Fibroblast of lung (primary cell): ENCODE results near the gene ETV1. TPM values are rescaled to one million over a fixed set of nuclear protein-coding genes. Genes with fewer than 3 reads are reported as not detected.

Source experiments
- DNase-seq, 2 donors: peaks; one replicate each; pipeline versions ENCODE4 v3.0.0 to v3.0.0-alpha.2; 2010; ENCODE audit warnings: low read depth in 2 of 2
- H2AFZ ChIP-seq: 2 replicates; pipeline ENCODE4 v1.5.1; 2012; ENCODE audit warnings: low read length, control low read depth, inconsistent platforms
- H3K27ac ChIP-seq: 2 replicates; pipeline ENCODE4 v1.5.1; 2011; ENCODE audit warnings: low read length, control low read depth; ENCODE audit not compliant: insufficient read depth
- H3K27me3 ChIP-seq: 2 replicates; pipeline ENCODE4 v1.5.1; 2011; ENCODE audit warnings: mild to moderate bottlenecking, low read length; ENCODE audit not compliant: control insufficient read depth, insufficient read depth
- H3K36me3 ChIP-seq: 2 replicates; pipeline ENCODE4 v1.5.1; 2011; ENCODE audit warnings: low read length; ENCODE audit not compliant: control insufficient read depth, insufficient read depth
- H3K4me1 ChIP-seq: 2 replicates; pipeline ENCODE4 v1.5.1; 2011; ENCODE audit warnings: low read length; ENCODE audit not compliant: control insufficient read depth, insufficient read depth; ENCODE audit errors: extremely low read depth
- H3K4me2 ChIP-seq: 2 replicates; pipeline ENCODE4 v1.5.1; 2011; ENCODE audit warnings: low read length, control low read depth; ENCODE audit not compliant: insufficient read depth; ENCODE audit errors: extremely low read depth
- H3K4me3 ChIP-seq, 4 experiments: fragments of 200-600 bp in 1 of 4; sonication (generic) in 1 of 4; replicated peaks in 1 of 4; 2 replicates each; pipeline ENCODE4 v1.5.1; 2011 to 2016; ENCODE audit warnings: low read length in 4 of 4, low read depth in 3 of 4, mild to moderate bottlenecking in 3 of 4, control low read depth in 2 of 4, inconsistent platforms in 1 of 4, mixed read lengths in 1 of 4; ENCODE audit not compliant: insufficient read depth in 1 of 4; ENCODE audit errors: control extremely low read depth in 1 of 4
- H3K79me2 ChIP-seq: 2 replicates; pipeline ENCODE4 v1.5.1; 2012; ENCODE audit warnings: mild to moderate bottlenecking, low read length, inconsistent platforms; ENCODE audit not compliant: control insufficient read depth, insufficient read depth
- H3K9ac ChIP-seq: 2 replicates; pipeline ENCODE4 v1.5.1; 2011; ENCODE audit warnings: mild to moderate bottlenecking, low read length, control low read depth; ENCODE audit not compliant: insufficient read depth
- H3K9me3 ChIP-seq: 2 replicates; pipeline ENCODE4 v1.5.1; 2012; ENCODE audit warnings: low read depth, low read length; ENCODE audit not compliant: control insufficient read depth, insufficient read depth
- H4K20me1 ChIP-seq: 2 replicates; pipeline ENCODE4 v1.5.1; 2011; ENCODE audit warnings: low read length; ENCODE audit not compliant: control insufficient read depth, insufficient read depth; ENCODE audit errors: extremely low read depth
- EZH2 ChIP-seq: IDR thresholded peaks from 2 replicates; pipeline ENCODE4 v1.5.1; 2012; ENCODE audit warnings: low read length, control low read depth, mild to moderate bottlenecking; ENCODE audit errors: missing control alignments
- polyA plus RNA-seq, 2 donors: library from polyadenylated mRNA; depleted of rRNA in 1 of 2; stranded (reverse) in 1 of 2; unstranded in 1 of 2; fragments of >200 nt; gene quantifications; 2 replicates each; pipeline ENCODE4 v1.2.1, GENCODE V29; 2011 to 2012; ENCODE audit warnings: missing spikeins in 1 of 2
- total RNA-seq: library from RNA; depleted of rRNA; stranded (reverse); fragments of >200 nt; gene quantifications from 2 replicates; pipeline ENCODE4 v1.2.1, GENCODE V29; 2014
- TF ChIP-seq, protein P1 (sequence below), 2 donors: IDR thresholded peaks in 1 of 2; conservative IDR thresholded peaks in 1 of 2; 1 replicate in 1 of 2; 2 replicates in 1 of 2; pipeline ENCODE4 v1.5.1; 2011 to 2012; ENCODE audit warnings: low read length in 2 of 2, control low read depth in 1 of 2, inconsistent platforms in 1 of 2, low read depth in 1 of 2, mild to moderate bottlenecking in 1 of 2

Gene ETV1
- total and polyA plus RNA-seq, 2 donors (not counting 1 experiment from before 2014, with no cell fraction given), result 13.3 to 26.4 TPM

- H3K4me2 ChIP-seq, result peak overlapping the region; percentile 56
- H2AFZ ChIP-seq, result no peak overlapping the region
- no peaks in the 10 kb centered on the region for H4K20me1 ChIP-seq
- H3K36me3 ChIP-seq, result no peaks in the 10 kb centered on the region
- no peaks in the 10 kb centered on the region for H3K27me3 ChIP-seq
- TF ChIP-seq EZH2, result no peak
- TF ChIP-seq, protein P1, sequence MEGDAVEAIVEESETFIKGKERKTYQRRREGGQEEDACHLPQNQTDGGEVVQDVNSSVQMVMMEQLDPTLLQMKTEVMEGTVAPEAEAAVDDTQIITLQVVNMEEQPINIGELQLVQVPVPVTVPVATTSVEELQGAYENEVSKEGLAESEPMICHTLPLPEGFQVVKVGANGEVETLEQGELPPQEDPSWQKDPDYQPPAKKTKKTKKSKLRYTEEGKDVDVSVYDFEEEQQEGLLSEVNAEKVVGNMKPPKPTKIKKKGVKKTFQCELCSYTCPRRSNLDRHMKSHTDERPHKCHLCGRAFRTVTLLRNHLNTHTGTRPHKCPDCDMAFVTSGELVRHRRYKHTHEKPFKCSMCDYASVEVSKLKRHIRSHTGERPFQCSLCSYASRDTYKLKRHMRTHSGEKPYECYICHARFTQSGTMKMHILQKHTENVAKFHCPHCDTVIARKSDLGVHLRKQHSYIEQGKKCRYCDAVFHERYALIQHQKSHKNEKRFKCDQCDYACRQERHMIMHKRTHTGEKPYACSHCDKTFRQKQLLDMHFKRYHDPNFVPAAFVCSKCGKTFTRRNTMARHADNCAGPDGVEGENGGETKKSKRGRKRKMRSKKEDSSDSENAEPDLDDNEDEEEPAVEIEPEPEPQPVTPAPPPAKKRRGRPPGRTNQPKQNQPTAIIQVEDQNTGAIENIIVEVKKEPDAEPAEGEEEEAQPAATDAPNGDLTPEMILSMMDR (conservative IDR thresholded peaks at IDR 0.05 in 1 of 2, IDR thresholded peaks at IDR 0.05 in 1 of 2; ENCODE audit: low read depth in 1 of 2, low read length in 2 of 2), result no peak
- peaks cover 15% of the 10 kb centered on the region for H3K79me2 ChIP-seq
- no peak overlapping the region for H3K9ac ChIP-seq
- H3K4me3 ChIP-seq, result no peak overlapping the region
- no peak overlapping the region for H3K27ac ChIP-seq
- peaks cover 9% of the 10 kb centered on the region for H3K4me1 ChIP-seq
- peak; percentile 43 to 52 for DNase-seq
- H3K9me3 ChIP-seq, result no peaks in the 10 kb centered on the region
Observed at GRCh38 chr7:13982940-13983677, 6.4 kb downstream of the ETV1 start.

DNA sequence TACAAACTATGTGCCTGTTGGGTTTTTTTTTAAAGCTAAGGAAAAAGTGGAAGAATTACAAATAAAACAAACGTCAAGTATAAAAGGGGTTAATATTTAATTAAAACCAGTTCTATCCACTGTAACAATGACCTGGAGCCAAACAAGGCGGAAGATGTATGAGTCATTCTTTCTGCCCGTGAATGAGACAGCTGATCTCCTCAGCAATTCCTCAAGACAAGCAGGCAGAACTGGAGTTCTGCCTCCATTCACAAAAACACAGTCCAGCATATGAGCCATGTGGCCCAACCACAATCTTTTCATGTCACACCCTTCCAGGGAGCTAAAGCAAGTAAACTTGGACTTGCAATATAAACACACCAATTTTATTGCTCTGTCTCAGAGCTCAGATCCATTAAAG is 8.4 kb downstream of the ETV1 start:
- Histone ChIP-seq H3K9me3 (no peaks in the 10 kb centered on the region), H4K20me1 (no peaks in the 10 kb centered on the region), H3K4me1 (peaks cover 7% of the 10 kb centered on the region), H3K4me3 (peak overlapping the region in 3 of 4 experiments; percentile 4 to 21 (median 20)), H2AFZ (no peak overlapping the region), H3K79me2 (peaks cover 10% of the 10 kb centered on the region), H3K4me2 (peak overlapping the region; percentile 75), H3K27me3 (no peaks in the 10 kb centered on the region), H3K36me3 (peaks cover 2% of the 10 kb centered on the region), H3K9ac (no peak overlapping the region), H3K27ac (peak overlapping the region; percentile 72)
- DNase-seq, result peak; percentile 99
- TF ChIP-seq EZH2, result no peak
- TF ChIP-seq, protein P1 (conservative IDR thresholded peaks at IDR 0.05 in 1 of 2, IDR thresholded peaks at IDR 0.05 in 1 of 2; ENCODE audit: low read depth in 1 of 2, low read length in 2 of 2), result no peak

- Histone ChIP-seq H3K4me3 (peak overlapping the region in 3 of 4 experiments; percentile 4 to 23 (median 4)), H3K9ac (no peak overlapping the region), H3K4me1 (peaks cover 7% of the 10 kb centered on the region), H3K27ac (peak overlapping the region; percentile 72), H3K36me3 (peaks cover 2% of the 10 kb centered on the region), H4K20me1 (no peaks in the 10 kb centered on the region), H2AFZ (no peak overlapping the region), H3K27me3 (no peaks in the 10 kb centered on the region), H3K4me2 (peak overlapping the region; percentile 26), H3K79me2 (peaks cover 8% of the 10 kb centered on the region), H3K9me3 (no peaks in the 10 kb centered on the region)
- TF ChIP-seq, protein P1 (conservative IDR thresholded peaks at IDR 0.05 in 1 of 2, IDR thresholded peaks at IDR 0.05 in 1 of 2; ENCODE audit: low read depth in 1 of 2, low read length in 2 of 2), result no peak
- no peak for TF ChIP-seq EZH2
- DNase-seq, result peak in 1 of 2 donors; percentile 18
Observed at GRCh38 chr7:13980474-13980873, 9.0 kb downstream of the ETV1 start.
